Measurements from ENCODE around the gene SHC3.

Gene SHC3

GRCh38 chr9:88985616-88986015, 193.0 kb downstream of the SHC3 start:
- no peak for DNase-seq (ENCODE audit: low read depth)

DNA sequence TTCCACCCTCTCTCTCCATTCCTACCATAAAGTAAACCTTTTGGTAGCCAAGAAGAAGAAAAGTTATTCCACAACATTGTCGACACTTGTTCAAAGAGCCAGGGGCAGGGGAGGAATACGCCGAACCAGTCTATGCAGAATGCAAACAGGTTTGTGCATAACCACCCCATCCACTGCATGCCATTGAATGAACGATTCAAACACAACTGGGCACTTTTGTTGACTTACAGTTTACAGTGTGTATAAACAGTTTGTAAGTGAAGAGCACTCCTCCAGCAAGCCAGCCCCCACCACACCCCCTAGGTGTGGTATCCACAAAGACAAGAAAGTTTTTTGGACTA, 194.1 kb downstream of the SHC3 start:
- no peak for DNase-seq (ENCODE audit: low read depth)

GRCh38 chr9:88983865-88984542, 194.6 kb downstream of the SHC3 start:
- DNase-seq (ENCODE audit: low read depth), result no peak

DNA sequence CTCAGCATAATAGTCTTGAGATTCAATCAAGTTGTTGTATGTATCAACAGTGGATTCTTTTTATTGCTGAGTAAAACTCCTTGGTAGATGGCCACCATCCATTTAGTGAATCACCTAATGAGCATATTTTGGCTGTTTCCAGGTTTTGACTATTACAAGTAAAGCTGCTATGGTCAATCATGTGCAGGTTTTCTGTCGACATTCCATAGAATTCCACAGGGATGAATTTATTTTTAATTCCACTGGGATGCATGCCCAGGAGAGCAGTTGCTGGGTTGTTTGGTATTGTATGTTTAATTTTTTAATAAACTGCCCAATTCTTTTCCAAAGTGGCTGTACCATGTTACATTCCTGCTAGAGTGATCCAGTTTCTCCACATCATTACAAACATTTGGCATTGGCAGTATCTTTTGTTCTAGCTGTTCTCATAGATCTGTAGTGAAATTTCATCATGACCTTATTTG, 197.8 kb downstream of the SHC3 start:
- no peak for DNase-seq (ENCODE audit: low read depth)

GRCh38 chr9:88979791-88980190, 198.8 kb downstream of the SHC3 start:
- DNase-seq (ENCODE audit: low read depth), result no peak

DNA sequence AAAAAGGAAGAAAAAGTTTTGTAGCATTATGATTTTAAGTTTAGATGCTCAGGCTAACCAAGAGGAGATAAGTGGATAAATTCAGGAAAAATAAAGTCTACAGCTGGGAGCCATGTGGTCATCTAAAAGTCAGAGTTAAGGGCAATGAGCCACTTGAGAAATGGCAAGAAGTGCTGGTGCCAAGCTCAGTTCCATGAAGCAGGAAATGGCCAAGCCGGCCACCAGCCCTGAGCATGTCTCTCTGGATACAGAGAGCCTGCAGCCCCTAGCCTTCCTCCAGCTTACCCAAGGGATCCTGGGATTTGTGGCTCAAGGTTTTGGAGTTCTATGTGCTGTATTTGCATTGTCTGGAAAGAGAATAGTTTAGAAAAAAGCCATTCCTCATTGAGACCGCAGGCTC, 199.6 kb downstream of the SHC3 start:
- DNase-seq (ENCODE audit: low read depth), result no peak

- no peak for DNase-seq (ENCODE audit: low read depth)
Observed at GRCh38 chr9:88978034-88978433, 200.6 kb downstream of the SHC3 start.

GRCh38 chr9:88976890-88977257, 201.7 kb downstream of the SHC3 start:
- no peak for DNase-seq (ENCODE audit: low read depth)

- no peak for DNase-seq (ENCODE audit: low read depth)
Observed at GRCh38 chr9:88975966-88976889, 202.4 kb downstream of the SHC3 start.

DNA sequence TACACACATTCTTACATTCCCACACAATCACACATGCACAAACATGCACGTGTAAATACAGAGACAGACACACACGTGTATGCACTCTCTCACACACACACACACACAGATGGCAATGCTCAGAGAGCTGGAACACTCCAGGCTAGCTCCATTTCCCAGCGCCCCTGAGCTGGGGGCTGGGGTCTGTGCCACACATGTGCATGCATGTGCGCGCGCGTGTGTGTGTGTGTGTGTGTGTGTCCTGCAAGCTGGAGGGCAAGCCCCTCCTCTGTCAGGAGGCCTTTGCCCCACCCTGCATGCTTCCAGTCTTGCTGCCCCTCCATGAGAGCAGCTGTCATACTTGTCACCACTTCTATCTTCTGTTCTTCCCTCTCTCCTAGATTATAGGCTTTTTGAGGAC, 204.0 kb downstream of the SHC3 start:
- DNase-seq (ENCODE audit: low read depth), result no peak

DNA sequence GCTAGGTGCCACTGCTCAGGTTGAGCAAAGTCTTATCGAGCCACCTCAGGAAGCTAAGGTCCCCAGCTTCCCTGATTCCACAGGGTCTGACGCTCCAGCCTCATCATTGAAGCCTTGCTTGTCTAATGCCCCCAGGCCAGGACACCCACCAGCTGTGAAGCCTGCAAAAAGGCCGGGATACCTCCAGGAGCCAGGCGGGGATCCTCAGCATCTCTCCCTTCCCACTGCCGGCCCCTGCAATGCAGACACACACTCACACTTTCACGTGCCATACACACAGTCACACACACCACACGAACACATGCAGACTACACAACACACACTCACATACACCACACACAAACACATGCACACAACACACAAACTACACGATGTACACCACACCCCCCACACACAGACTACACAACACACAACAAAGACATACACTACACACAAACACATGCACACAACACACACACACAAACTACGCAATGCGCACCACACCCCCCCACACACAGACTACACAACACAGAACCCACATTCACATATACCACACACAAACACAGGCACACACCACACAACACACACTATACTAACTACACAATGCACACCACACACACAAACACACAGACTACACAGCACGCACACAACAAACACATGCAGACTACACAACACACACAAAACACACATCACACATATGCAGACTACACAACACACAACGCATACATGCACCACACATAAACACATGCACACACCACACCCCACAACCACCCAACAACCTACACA, 205.2 kb downstream of the SHC3 start:
- DNase-seq (ENCODE audit: low read depth), result no peak

GRCh38 chr9:88972401-88972800, 206.2 kb downstream of the SHC3 start:
- DNase-seq (ENCODE audit: low read depth), result no peak

DNA sequence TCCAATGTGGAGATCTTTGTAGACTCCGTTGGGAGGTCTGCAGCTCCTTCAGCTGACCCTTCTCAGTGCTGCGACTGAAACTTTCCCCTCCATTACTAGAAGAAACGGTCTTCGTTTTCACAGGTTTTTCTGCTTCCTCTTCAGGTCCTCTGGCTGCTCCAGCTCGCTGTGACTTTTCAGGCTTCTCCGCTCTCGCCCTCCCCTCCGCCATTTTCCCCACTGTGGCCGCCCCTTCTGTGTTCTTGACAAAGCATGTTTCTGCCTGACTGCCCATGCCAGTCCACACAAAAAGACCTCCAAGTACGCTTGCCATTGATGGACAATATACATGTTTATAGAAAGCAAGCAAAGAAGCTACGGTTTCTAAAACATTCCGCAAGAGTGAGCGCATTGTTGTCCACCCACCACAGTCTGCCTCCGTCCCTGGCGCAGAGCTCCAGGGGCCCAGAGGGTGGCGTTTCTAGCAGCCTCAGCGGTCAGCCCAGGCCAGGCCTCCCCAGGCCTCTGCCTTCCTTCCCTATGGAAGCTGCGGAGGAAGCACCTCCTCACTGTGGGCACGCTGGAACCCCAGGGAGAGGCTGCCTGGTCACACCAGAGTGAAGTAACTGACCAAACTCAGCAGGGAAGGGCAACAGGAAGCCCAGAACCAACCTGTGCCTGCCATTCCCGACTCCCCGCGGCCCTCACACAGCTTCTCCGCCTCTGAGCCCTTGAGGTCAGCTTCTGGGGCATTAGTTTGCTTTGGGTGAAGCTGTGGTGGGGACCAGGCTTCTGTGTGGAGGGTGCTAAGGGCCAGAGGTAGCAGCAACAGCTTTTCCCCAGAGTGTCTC, 207.3 kb downstream of the SHC3 start:
- DNase-seq (ENCODE audit: low read depth), result no peak

GRCh38 chr9:88969646-88970373, 208.8 kb downstream of the SHC3 start:
- no peak for DNase-seq (ENCODE audit: low read depth)

- no peak for DNase-seq (ENCODE audit: low read depth)
Observed at GRCh38 chr9:88968799-88969198, 209.8 kb downstream of the SHC3 start.

- no peak for DNase-seq (ENCODE audit: low read depth)
Observed at GRCh38 chr9:88966894-88967676, 211.5 kb downstream of the SHC3 start.

GRCh38 chr9:88965473-88965872, 213.1 kb downstream of the SHC3 start:
- DNase-seq (ENCODE audit: low read depth), result no peak

- no peak for DNase-seq (ENCODE audit: low read depth)
Observed at GRCh38 chr9:88960632-88961031, 218.0 kb downstream of the SHC3 start.

DNA sequence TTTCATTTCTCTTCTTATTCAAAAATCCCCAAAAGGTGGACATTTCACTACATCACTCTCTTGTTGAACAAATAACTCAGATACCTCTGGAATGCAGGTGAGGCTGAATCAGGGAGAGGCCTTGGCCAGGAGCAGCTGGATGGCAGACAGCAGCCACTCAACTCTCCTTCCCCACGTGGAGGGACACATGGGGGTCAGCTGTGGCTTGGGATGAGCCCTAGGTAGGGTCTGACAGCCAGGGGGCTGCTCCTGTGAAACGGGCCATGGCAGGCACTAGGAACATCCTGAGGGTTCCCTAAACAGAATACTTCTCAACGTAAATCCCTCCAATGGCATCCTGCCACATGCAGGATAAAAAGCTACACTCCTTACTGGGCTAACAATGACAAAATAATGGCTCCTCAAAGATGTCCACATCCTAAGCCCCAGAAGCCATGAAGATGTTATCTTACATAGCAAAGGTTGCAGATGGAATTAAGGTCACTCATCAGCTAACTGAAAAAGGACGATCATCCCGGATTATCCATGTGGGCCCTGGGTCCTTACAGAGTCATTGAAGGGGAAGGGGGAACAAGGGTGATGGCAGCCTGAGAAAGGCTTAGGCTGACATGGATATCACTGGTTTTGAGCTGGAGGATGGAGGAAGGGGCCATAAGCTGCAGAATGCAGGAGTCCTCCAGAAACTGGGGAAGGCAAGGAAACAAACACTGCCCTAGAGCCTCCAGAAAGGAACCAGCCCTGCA, 218.7 kb downstream of the SHC3 start:
- DNase-seq (ENCODE audit: low read depth), result no peak

DNA sequence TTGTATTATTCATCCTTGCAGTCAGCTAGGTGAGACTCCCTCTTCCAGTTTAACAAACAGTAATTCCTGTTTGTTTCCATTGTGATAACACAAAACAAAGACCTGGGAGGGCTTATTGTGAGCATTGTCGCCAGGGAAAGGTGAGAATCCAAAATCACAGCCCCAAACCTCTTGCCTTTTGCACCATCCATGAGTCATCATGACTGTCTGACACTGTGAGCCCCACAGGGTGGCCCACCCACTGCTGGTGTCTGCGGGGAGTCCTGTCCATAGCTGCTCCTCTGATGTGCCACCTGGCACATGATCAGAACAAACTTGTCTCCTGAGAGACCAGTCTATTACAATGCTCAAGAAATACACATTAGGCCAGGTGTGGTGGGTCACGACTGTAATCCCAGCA, 221.1 kb downstream of the SHC3 start:
- no peak for DNase-seq (ENCODE audit: low read depth)

All from stimulated activated CD8-positive, alpha-beta memory T cell treated with anti-CD3 and anti-CD28 coated beads, Interleukin-12 subunit alpha, Interleukin-12 subunit beta, amount 100 ng/mL, for 1 hour (primary cell).